A673 (cell line): Measurements from ENCODE around the gene VAPA.

ENCODE experiments used
- EZH2 ChIP-seq: fragments of 200-600 bp; sonication (generic); IDR thresholded peaks from 2 replicates; pipeline ENCODE4 v1.6.1; 2017; ENCODE audit warnings: borderline replicate concordance, low read depth, mild to moderate bottlenecking, mixed read lengths, antibody characterized with exemption, low read length; ENCODE audit not compliant: poor library complexity, severe bottlenecking
- TF ChIP-seq, protein P1 (sequence below): fragments of 300-800, 200-600 bp; sonication (generic); conservative IDR thresholded peaks from 2 replicates; pipeline ENCODE4 v1.5.1; 2017; ENCODE audit warnings: low read depth, mild to moderate bottlenecking, antibody characterized with exemption, low read length, moderate library complexity, mixed read lengths

GRCh38 chr18:9916808-9917207 lies 3.0 kb downstream of the VAPA start:
- TF ChIP-seq, protein P1, sequence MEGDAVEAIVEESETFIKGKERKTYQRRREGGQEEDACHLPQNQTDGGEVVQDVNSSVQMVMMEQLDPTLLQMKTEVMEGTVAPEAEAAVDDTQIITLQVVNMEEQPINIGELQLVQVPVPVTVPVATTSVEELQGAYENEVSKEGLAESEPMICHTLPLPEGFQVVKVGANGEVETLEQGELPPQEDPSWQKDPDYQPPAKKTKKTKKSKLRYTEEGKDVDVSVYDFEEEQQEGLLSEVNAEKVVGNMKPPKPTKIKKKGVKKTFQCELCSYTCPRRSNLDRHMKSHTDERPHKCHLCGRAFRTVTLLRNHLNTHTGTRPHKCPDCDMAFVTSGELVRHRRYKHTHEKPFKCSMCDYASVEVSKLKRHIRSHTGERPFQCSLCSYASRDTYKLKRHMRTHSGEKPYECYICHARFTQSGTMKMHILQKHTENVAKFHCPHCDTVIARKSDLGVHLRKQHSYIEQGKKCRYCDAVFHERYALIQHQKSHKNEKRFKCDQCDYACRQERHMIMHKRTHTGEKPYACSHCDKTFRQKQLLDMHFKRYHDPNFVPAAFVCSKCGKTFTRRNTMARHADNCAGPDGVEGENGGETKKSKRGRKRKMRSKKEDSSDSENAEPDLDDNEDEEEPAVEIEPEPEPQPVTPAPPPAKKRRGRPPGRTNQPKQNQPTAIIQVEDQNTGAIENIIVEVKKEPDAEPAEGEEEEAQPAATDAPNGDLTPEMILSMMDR: no peak
- no peak for TF ChIP-seq EZH2
